Measurements from ENCODE around the gene FITM2. TPM values are rescaled to one million over a fixed set of nuclear protein-coding genes. Genes with fewer than 3 reads are reported as not detected.

FITM2 gene
- total RNA-seq, 1 donor from 2014 or later = 5.5 TPM

DNA sequence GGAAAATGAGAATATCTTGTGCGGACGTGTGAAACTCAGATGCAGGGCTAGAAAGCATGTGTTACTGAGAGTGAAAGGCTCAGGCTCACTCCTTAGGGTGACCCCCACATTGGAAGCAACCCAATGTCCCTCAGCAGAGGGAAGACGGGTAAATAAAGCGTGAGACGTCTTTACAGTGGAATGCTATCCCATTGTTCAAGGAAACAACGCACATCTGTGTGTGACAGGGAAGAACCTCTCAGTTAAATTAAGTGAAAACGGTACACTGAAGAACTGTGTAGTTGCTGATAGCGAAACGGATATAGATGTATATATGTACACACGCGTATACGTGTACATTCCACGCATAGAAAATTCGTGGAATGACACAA is 45.3 kb upstream of the FITM2 start:
- DNase-seq (ENCODE audit: low read depth) = no peak
- Histone ChIP-seq H3K27me3 (ENCODE audit: control insufficient read depth, insufficient read depth, low read length) (peaks cover 3% of the 10 kb centered on the region), H3K36me3 (ENCODE audit: control insufficient read depth, insufficient read depth, low read length) (no peaks in the 10 kb centered on the region), H3K4me3 (ENCODE audit: low read depth, low read length) (no peak overlapping the region)
- TF ChIP-seq CTCF (IDR thresholded peaks at IDR 0.05; ENCODE audit: insufficient read depth, low read length, poor library complexity, severe bottlenecking) = no peak

- no peak within 1 kb of the TSS for H3K4me3 ChIP-seq (ENCODE audit: low read depth, low read length)
- peaks cover 3% of the 10 kb centered on the region for H3K27me3 ChIP-seq (ENCODE audit: control insufficient read depth, insufficient read depth, low read length)
- DNase-seq (ENCODE audit: low read depth) = no peak
- TF ChIP-seq CTCF (IDR thresholded peaks at IDR 0.05; ENCODE audit: insufficient read depth, low read length, poor library complexity, severe bottlenecking) = no peak
- H3K36me3 ChIP-seq (ENCODE audit: control insufficient read depth, insufficient read depth, low read length) = no peaks in the 10 kb centered on the region
Measured at GRCh38 chr20:44355498-44356352, 44.7 kb upstream of the FITM2 start, which contains the start of gene HNF4A. Gene HNF4A, plus strand, starts transcription at chr20:44355699. Its CDS starts 106 bp downstream, at chr20:44355805.

- Histone ChIP-seq H3K4me3 (ENCODE audit: low read depth, low read length) (no peak overlapping the region), H3K27me3 (ENCODE audit: control insufficient read depth, insufficient read depth, low read length) (peaks cover 3% of the 10 kb centered on the region), H3K36me3 (ENCODE audit: control insufficient read depth, insufficient read depth, low read length) (no peaks in the 10 kb centered on the region)
- DNase-seq (ENCODE audit: low read depth) = no peak
- TF ChIP-seq CTCF (IDR thresholded peaks at IDR 0.05; ENCODE audit: insufficient read depth, low read length, poor library complexity, severe bottlenecking) = no peak
Measured at GRCh38 chr20:44354979-44355497, 44.0 kb upstream of the FITM2 start.

DNA sequence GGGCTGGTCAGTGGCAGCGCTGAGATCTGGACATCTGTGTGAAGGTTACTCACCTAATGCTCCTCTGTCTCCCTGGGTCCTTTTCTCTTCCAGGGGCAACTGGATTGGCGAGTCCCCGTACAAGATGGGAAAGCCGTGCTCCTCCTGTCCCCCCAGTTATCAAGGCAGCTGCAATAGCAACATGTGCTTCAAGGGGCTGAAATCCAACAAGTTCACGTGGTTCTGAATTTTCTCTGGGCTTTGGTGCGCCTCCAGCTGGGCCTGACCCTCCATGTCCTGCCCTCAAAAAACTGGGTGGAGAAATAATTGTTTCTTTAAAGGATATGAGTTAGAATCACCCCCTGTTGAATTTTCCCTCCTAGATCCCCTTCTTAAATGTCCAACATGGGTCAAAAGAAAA is 39.6 kb upstream of the FITM2 start:
- Histone ChIP-seq H3K4me3 (ENCODE audit: low read depth, low read length) (no peak overlapping the region), H3K27me3 (ENCODE audit: control insufficient read depth, insufficient read depth, low read length) (peaks cover 3% of the 10 kb centered on the region), H3K36me3 (ENCODE audit: control insufficient read depth, insufficient read depth, low read length) (no peaks in the 10 kb centered on the region)
- no peak for TF ChIP-seq CTCF (IDR thresholded peaks at IDR 0.05; ENCODE audit: insufficient read depth, low read length, poor library complexity, severe bottlenecking)
- DNase-seq (ENCODE audit: low read depth) = no peak

DNA sequence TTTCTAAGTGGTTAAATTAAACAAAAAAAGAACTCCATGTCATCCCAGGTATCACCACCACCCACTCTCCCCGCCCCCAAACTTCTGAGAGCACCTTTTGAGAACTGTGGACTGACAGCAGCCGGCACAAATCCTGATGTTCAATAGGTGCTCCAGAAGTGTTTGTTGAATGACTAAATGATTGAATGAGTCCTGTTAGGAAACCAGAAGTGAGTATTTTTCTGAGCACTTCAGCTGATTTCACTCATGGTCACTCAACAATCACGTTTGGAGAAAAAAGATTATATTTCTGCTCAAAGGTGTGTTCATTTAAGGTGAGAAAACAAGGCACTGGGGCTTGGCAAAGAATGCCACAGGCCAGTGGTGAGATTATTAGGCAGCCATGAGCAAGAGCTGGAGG is 38.3 kb upstream of the FITM2 start:
- TF ChIP-seq CTCF (IDR thresholded peaks at IDR 0.05; ENCODE audit: insufficient read depth, low read length, poor library complexity, severe bottlenecking) = no peak
- Histone ChIP-seq H3K36me3 (ENCODE audit: control insufficient read depth, insufficient read depth, low read length) (no peaks in the 10 kb centered on the region), H3K4me3 (ENCODE audit: low read depth, low read length) (no peak overlapping the region), H3K27me3 (ENCODE audit: control insufficient read depth, insufficient read depth, low read length) (no peaks in the 10 kb centered on the region)
- no peak for DNase-seq (ENCODE audit: low read depth)

Measured in kidney epithelial cell (primary cell).